Neural progenitor cell (in vitro differentiated cells): ENCODE measurements around the gene ST7L. TPM values are rescaled to one million over a fixed set of nuclear protein-coding genes. Genes with fewer than 3 reads are reported as not detected.
A peak's percentile ranks its signal among the peaks of the same experiment; 100 is the strongest.

Experiments used
- DNase-seq: peaks from one replicate; pipeline ENCODE4 v3.0.0-alpha.2; 2016; ENCODE audit warnings: low spot score
- H2AFZ ChIP-seq: fragments of 200-600 bp; sonication (generic); replicated peaks from 2 replicates; pipeline ENCODE4 v1.6.1; 2016; ENCODE audit warnings: antibody characterized with exemption
- H3F3A ChIP-seq: fragments of 200-600 bp; sonication (generic); 2 replicates; pipeline ENCODE4 v1.6.1; 2016; ENCODE audit warnings: antibody characterized with exemption, low read depth
- H3K27ac ChIP-seq: fragments of 200-600 bp; sonication (generic); 2 replicates; pipeline ENCODE4 v1.5.1; 2016; ENCODE audit warnings: mild to moderate bottlenecking
- H3K27me3 ChIP-seq: fragments of 200-600 bp; sonication (generic); 2 replicates; pipeline ENCODE4 v1.6.1; 2016; ENCODE audit warnings: mild to moderate bottlenecking, moderate library complexity
- H3K36me3 ChIP-seq: fragments of 200-600 bp; sonication (generic); 2 replicates; pipeline ENCODE4 v1.5.1; 2016
- H3K4me1 ChIP-seq: fragments of 200-600 bp; sonication (generic); 2 replicates; pipeline ENCODE4 v1.6.1; 2016; ENCODE audit warnings: mixed run types
- H3K4me2 ChIP-seq: fragments of 200-600 bp; sonication (generic); 2 replicates; pipeline ENCODE4 v1.6.1; 2016
- H3K4me3 ChIP-seq: fragments of 200-600 bp; sonication (generic); 2 replicates; pipeline ENCODE4 v1.5.1; 2016
- H3K79me2 ChIP-seq: fragments of 200-600 bp; sonication (generic); 2 replicates; pipeline ENCODE4 v1.6.1; 2016; ENCODE audit warnings: low read depth
- H3K9ac ChIP-seq: fragments of 200-600 bp; sonication (generic); 2 replicates; pipeline ENCODE4 v1.6.1; 2016
- H3K9me3 ChIP-seq: fragments of 200-600 bp; sonication (generic); 2 replicates; pipeline ENCODE4 v1.5.1; 2016; ENCODE audit warnings: low read depth
- H4K20me1 ChIP-seq: fragments of 200-600 bp; sonication (generic); 2 replicates; pipeline ENCODE4 v1.6.1; 2016; ENCODE audit warnings: low read depth
- H3K27ac Mint-ChIP-seq: 3 replicates; pipeline ENCODE4 v1.8.0; 2021; ENCODE audit warnings: mixed read lengths
- H3K27me3 Mint-ChIP-seq: 2 replicates; pipeline ENCODE4 v1.8.0; 2022; ENCODE audit warnings: low read depth, mild to moderate bottlenecking, inconsistent platforms, moderate library complexity, mixed read lengths; ENCODE audit not compliant: insufficient read depth
- H3K36me3 Mint-ChIP-seq: 3 replicates; pipeline ENCODE4 v1.8.0; 2021; ENCODE audit warnings: mixed read lengths
- H3K4me1 Mint-ChIP-seq: 3 replicates; pipeline ENCODE4 v1.8.0; 2021; ENCODE audit warnings: mixed read lengths
- H3K4me3 Mint-ChIP-seq: 3 replicates; pipeline ENCODE4 v1.8.0; 2021; ENCODE audit warnings: mild to moderate bottlenecking, moderate library complexity, mixed read lengths
- H3K9me3 Mint-ChIP-seq: 3 replicates; pipeline ENCODE4 v1.8.0; 2020; ENCODE audit warnings: mixed read lengths
- CTCF ChIP-seq: fragments of 200-600 bp; sonication (generic); IDR thresholded peaks from 2 replicates; pipeline ENCODE4 v1.5.1; 2017; ENCODE audit warnings: antibody characterized with exemption, mild to moderate bottlenecking
- EZH2 ChIP-seq: fragments of 200-600 bp; sonication (generic); IDR thresholded peaks from 2 replicates; pipeline ENCODE4 v1.6.1; 2017; ENCODE audit warnings: antibody characterized with exemption, mild to moderate bottlenecking, moderate library complexity
- EZH2phosphoT487 ChIP-seq: fragments of 200-600 bp; sonication (generic); IDR thresholded peaks from 2 replicates; pipeline ENCODE4 v1.6.1; 2017; ENCODE audit warnings: antibody characterized with exemption
- total RNA-seq: library from RNA; depleted of rRNA; stranded (reverse); fragments of >200 nt; gene quantifications from 2 replicates; pipeline ENCODE4 v1.2.3, GENCODE V29; 2015; ENCODE audit warnings: low replicate concordance

Gene ST7L
- total RNA-seq, 1 donor from 2014 or later = 26.1 TPM

- Histone ChIP-seq H3K79me2 (no peaks in the 10 kb centered on the region), H3K36me3 (no peaks in the 10 kb centered on the region), H3K9ac (no peak overlapping the region), H3K9me3 (no peaks in the 10 kb centered on the region), H4K20me1 (no peaks in the 10 kb centered on the region), H2AFZ (no peak overlapping the region), H3F3A (no peaks in the 10 kb centered on the region), H3K27ac (no peak overlapping the region), H3K27me3 (no peaks in the 10 kb centered on the region), H3K4me3 (no peak overlapping the region), H3K4me1 (no peaks in the 10 kb centered on the region), H3K4me2 (no peak overlapping the region)
- TF ChIP-seq CTCF (no peak), EZH2 (no peak), EZH2phosphoT487 (no peak)
- H3K4me1 Mint-ChIP-seq = peaks cover 31% of the 10 kb centered on the region
- H3K36me3 Mint-ChIP-seq = peaks cover 21% of the 10 kb centered on the region
- no peak for DNase-seq
- H3K4me3 Mint-ChIP-seq = no peak overlapping the region
- H3K27me3 Mint-ChIP-seq = peaks cover 2% of the 10 kb centered on the region
- no peaks in the 10 kb centered on the region for H3K9me3 Mint-ChIP-seq
- H3K27ac Mint-ChIP-seq = no peak overlapping the region
Measured at GRCh38 chr1:112540226-112540794, 78.6 kb downstream of the ST7L start.

GRCh38 chr1:112538883-112539282 is 80.1 kb downstream of the ST7L start:
- Mint-ChIP-seq H3K36me3 (peaks cover 31% of the 10 kb centered on the region), H3K4me1 (peaks cover 31% of the 10 kb centered on the region), H3K4me3 (no peak overlapping the region), H3K27ac (no peak overlapping the region), H3K9me3 (peaks cover 3% of the 10 kb centered on the region), H3K27me3 (peaks cover 2% of the 10 kb centered on the region)
- Histone ChIP-seq H3K79me2 (no peaks in the 10 kb centered on the region), H3K9me3 (no peaks in the 10 kb centered on the region), H3K4me2 (no peak overlapping the region), H3K4me3 (no peak overlapping the region), H3F3A (no peaks in the 10 kb centered on the region), H3K36me3 (no peaks in the 10 kb centered on the region), H3K27me3 (no peaks in the 10 kb centered on the region), H3K4me1 (no peaks in the 10 kb centered on the region), H3K27ac (no peak overlapping the region), H4K20me1 (no peaks in the 10 kb centered on the region), H2AFZ (no peak overlapping the region), H3K9ac (no peak overlapping the region)
- DNase-seq = no peak
- TF ChIP-seq CTCF = no peak
- no peak for TF ChIP-seq EZH2phosphoT487
- TF ChIP-seq EZH2 = no peak

GRCh38 chr1:112537456-112537855 is 81.5 kb downstream of the ST7L start:
- peaks cover 35% of the 10 kb centered on the region for H3K36me3 Mint-ChIP-seq
- H3K27ac ChIP-seq = no peak overlapping the region

More at GRCh38 chr1:112537456-112537855, 81.5 kb downstream of the ST7L start:
- Histone ChIP-seq H3K27me3 (no peaks in the 10 kb centered on the region), H3K36me3 (no peaks in the 10 kb centered on the region), H3K79me2 (no peaks in the 10 kb centered on the region), H3F3A (no peaks in the 10 kb centered on the region), H2AFZ (no peak overlapping the region), H3K9me3 (no peaks in the 10 kb centered on the region), H4K20me1 (no peaks in the 10 kb centered on the region), H3K9ac (no peak overlapping the region), H3K4me2 (no peak overlapping the region), H3K4me1 (no peaks in the 10 kb centered on the region), H3K4me3 (no peak overlapping the region)
- Mint-ChIP-seq H3K4me3 (no peak overlapping the region), H3K4me1 (peaks cover 36% of the 10 kb centered on the region), H3K27ac (peak overlapping the region; percentile 57), H3K27me3 (no peaks in the 10 kb centered on the region), H3K9me3 (peaks cover 4% of the 10 kb centered on the region)
- no peak for TF ChIP-seq EZH2phosphoT487
- TF ChIP-seq CTCF = no peak
- TF ChIP-seq EZH2 = no peak
- no peak for DNase-seq
